Bone marrow (tissue), 2 donors: ENCODE results near the gene KCTD2.
A peak's percentile ranks its signal among the peaks of the same experiment; 100 is the strongest.

ENCODE experiments used
- DNase-seq, 2 donors: peaks; one replicate each; lab custom pipeline; 2025; lab: John Stamatoyannopoulos, UW

The KCTD2 gene

DNA sequence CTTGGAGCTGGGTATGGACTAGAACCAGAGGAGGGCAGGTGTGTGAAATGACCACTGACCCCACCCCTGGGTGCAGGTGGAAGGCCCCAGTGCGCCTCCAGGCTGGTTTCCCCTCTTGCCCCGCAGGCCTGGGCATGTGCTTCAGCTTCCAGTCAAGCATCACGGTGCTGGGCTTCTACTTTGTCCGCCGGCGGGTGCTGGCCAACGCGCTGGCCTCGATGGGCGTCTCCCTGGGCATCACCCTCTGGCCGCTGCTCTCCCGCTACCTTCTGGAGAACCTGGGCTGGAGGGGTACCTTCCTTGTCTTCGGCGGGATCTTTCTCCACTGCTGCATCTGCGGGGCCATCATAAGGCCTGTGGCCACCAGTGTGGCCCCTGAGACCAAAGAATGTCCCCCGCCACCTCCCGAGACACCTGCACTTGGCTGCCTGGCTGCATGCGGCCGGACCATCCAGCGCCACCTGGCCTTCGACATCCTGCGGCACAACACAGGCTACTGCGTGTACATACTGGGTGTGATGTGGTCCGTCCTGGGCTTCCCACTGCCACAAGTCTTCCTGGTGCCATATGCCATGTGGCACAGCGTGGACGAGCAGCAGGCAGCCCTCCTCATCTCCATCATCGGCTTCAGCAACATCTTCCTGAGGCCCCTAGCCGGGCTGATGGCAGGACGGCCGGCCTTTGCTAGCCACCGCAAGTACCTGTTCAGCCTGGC lies 53.0 kb downstream of the KCTD2 start:
- no peak for DNase-seq

GRCh38 chr17:75102385-75102821 lies 55.4 kb downstream of the KCTD2 start:
- DNase-seq: peak in 1 of 2 donors; percentile 91

- DNase-seq: no peak
Measured at GRCh38 chr17:75103601-75104554, 56.9 kb downstream of the KCTD2 start.

DNA sequence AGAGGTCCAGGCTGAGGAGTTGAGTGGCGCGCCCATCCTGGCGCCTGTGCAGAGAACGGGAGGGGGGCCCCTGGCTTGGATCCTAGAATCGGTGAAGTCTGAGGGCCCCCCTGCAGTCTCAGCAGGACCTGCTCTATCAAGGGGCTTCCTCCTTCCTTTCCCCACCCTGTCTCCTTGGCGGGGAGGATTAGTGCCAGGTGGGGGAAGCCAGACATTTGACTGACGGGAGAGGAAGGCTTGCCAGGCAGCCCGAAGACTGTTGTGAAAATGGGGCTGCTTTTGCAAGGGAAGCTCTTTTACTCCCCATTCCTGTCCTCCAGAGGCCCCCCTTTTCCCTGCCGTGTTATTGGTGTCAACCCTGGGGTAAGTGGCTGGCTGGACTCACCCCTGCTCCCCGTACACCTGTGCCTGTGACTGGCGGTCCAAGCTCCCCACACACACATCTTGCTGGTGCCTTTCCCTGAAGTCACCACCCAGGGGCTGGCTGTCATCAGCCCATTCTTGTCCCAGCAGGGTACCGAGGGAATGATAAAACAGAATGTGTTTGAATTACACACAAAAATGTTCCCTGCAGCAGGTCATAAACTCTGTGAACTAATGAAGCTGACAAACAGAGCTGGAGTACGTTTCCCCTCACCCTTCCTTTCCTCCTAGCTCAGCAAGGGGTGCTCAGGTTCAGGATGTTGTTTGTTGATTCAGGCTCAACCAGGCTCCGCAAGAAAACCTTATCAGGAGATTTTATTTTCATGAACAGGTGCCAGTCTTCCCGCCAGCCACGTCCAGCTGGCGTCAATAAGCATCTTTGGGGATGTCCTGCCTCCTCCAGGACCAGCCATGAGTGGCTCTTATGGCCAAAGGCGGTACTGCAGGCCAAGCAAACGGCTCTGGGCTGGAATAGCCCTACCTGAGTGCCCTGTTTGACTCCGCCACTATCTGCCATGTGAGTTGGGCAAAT lies 58.4 kb downstream of the KCTD2 start:
- no peak for DNase-seq

DNA sequence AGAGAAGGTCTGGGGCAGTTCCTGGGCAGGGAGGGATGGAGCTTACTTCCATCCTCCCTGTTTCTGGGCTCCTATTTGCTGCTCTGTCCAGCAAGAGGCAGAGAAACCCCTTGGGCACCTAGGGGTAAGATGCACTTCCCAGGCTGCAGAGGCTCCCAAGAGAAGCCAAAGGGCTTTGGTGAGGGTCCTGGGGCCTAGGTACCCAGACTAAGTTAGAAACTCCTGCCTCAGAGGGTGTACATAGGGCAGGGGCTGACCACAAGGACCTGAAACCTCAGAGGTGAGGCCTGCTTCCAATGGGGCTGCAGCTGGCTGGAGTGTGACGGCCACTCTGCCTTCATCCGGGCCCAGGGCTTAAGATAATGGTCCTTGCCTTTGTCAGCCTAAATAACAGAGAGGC lies 61.2 kb downstream of the KCTD2 start:
- DNase-seq: no peak

DNA sequence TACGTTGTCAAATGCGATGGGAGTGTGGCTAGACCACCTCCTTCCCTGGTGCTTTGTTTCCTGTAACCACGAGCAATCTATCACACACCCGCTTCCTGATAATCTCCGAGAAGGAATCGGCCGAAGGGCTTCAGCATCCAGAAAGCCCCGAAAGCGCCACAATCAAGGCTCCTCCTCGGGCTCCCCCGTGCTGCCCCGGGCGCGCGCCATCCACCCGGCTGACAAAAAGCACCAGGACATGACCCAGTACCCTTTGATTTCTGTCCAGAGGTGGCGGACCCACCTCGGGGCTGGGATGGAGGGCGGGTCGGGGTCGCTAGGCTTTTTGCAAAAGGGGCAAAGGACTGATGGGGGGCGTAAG lies 62.0 kb downstream of the KCTD2 start:
- no peak for DNase-seq

DNA sequence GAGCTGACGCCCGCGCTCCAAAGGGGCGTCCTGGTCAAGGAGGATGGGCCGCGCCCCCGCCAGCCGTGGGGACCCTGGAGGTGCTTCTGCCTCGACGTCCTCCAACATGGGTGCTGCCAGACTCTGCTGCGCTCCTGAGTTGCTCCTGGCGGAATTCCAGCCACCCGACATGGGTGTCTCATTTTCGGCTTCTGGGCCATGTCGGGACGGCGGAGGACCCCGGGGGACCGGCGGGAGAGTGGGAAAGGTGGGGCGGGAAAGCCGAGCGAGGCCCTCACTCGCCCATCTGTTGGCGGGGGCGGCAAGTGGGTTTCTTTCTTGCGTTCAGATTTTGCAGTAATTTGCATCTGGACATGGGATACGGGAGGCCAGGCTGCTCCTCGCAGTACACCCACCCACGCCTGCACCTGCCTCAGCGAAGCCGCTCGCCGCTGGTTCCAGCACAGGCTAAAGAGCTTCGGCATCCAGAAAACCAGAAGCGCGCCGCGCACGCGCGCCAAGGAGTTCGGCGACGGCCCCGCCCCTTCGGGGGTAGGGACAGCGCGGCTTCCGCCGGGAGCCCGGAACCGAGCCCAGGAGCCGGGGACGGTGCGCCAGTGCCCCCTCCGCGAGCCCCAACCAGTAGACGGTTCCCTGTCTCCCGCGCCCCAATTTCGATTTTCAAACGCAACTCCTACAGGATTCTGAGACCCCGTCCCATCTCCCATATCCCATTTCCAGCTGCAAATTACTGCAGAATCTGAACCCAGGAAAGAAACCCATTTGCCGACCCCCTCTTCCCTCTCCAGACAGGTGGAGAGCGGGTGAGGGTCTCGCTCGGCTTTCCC lies 62.6 kb downstream of the KCTD2 start, which contains the start of gene ARMC7:
TSS of gene ARMC7 (plus strand) at position 563 of the 827 bp plus-strand sequence. CDS start 320 bp downstream, outside the sequence.
- DNase-seq: peak; percentile 51 to 74

DNA sequence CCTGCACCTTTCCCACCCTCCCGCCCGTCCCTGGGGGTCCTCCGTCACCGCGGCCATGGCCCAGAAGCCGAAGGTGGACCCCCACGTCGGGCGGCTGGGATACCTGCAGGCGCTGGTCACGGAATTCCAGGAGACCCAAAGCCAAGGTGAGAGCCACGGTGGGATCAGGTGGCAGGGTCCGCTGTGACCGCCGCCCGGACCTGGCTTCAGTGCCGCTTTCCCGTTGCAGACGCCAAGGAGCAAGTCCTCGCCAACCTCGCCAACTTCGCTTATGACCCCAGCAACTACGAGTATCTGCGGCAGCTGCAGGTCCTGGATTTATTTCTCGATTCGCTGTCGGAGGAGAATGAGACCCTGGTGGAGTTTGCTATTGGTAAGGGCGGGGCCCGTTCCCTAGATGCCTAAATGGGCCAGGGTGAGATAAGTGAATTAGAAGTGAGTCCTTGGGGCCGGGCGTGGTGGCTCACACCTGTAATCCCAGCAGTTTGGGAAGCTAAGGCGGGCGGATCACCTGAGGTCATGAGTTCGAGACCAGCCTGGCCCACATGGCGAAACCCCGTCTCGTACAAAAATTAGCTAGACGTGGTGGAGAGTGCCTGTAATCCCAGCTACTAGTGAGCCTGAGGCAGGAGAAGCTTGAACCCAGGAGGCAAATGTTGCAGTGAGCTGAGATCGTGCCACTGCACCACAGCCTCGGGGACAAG lies 63.4 kb downstream of the KCTD2 start:
- DNase-seq: no peak

DNA sequence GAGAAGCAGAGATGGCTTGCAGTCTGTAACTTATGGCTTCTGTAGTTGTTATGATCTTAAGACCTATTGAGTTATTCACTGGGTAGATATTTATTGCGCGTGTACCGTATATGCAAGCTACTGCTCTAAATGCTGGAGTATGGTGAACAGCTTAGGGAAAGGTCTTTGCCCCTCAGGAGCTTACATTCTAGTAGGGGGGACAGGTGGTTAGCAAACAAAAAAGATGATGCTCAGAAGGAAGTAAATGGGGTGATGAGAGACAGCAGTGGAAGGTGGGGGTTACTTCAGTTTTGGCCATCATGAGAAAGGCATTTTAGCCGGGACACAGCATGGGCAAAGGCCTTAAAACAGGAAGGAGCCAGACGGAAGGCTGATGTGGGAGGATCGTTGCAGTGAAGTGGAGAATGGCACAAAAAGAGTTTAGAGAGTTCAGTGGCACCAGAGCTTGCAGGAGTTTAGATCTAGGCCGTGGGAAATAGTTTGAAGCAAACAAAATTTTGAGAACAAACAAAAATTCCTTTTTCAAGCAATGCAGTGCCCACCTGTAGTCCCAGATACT lies 64.8 kb downstream of the KCTD2 start:
- no peak for DNase-seq

DNA sequence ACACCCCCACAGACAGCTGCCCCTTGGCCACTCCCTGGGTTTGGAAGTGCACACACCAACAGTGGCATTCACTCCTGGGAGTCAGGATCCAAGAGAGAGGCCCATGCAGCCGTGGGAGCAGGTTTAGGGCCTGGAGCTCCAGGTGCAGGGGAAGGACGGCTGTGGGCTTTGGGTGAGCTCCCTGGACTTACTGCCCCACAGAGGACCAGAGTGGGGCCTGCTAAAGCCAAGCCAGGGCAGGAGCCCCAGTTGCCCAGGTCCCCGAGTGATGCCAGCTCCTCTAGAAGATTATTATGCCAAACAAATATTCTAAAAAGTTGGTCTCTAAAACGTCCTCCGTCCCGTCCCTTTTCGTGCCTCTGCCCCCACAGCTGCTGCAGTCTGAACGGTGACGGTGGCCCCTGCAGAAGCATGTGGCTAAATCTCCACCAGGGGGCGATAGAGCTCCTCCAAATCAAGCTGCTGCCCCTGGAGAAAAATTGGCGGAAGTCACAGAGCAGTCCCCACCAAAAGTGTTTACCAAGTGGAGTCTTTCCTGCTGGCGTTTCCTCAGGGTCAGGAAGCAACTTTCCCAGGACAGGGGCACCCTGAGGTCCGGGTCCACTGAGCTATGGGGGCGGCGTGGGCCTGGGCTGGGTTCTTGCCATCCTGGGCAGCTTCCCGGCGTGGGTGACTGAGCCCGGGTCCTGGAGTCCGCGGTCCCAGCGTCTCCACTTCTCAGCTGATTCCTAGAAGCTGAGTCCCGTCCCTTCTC lies 67.0 kb downstream of the KCTD2 start:
- peak; percentile 81 to 91 for DNase-seq

- DNase-seq: no peak
Measured at GRCh38 chr17:75114552-75115314, 67.7 kb downstream of the KCTD2 start.
